Measurements from ENCODE around the gene REST.

GRCh38 chr4:56861360-56861759 is 46.3 kb upstream of the REST start:
- TF ChIP-seq CTCF (IDR thresholded peaks at IDR 0.05 in 8 of 11, conservative IDR thresholded peaks at IDR 0.05 in 3 of 11) (no peak), POLR2AphosphoS5 (IDR thresholded peaks at IDR 0.05) (no peak), POLR2A (IDR thresholded peaks at IDR 0.05) (no peak)

Data from spleen (tissue), 7 donors.